GM18499 (cell line): Measurements from ENCODE around the gene CACNA1D.

Experiments used
- ATAC-seq: cut with Tn5 transposase; IDR thresholded peaks from one replicate; pipeline ENCODE4 v1.9.1; 2021; ENCODE audit warnings: moderate number of reproducible peaks; ENCODE audit not compliant: insufficient read depth, unreplicated experiment

The CACNA1D gene

DNA sequence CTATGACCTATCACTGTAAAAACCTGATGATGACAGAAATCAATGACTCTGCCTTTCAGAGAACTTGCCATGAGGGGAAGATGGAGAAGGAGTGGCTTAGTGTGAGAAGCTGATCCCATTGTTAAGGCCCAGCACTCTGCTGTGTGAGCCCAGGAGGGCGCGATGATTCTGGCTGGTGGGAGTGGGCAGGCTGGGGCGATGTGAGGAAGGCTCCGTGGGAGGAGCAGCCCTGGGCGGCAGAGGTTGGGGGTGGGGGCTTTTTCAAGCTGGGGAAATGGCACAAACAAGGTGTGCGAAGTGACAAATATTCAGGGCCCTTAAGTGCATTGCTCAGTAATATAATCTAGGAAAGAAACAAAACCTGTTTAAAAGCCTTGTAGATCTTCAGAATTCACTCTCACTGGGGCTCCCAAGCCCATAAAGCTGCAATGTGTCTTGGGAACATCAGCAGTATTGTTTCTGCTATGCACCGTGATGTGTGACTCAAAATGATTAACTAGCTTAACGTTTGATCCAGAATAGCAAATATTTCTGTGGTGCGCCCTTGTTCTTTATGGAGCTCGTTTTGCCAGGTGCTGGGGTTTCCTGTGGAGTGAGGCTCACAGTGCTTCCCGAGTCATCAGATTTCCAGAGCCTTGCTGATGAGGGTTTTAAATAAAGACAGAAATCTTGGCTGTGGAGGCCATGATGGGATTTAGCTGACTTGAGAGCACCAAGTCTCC lies 210.8 kb downstream of the CACNA1D start:
- no peak for ATAC-seq

DNA sequence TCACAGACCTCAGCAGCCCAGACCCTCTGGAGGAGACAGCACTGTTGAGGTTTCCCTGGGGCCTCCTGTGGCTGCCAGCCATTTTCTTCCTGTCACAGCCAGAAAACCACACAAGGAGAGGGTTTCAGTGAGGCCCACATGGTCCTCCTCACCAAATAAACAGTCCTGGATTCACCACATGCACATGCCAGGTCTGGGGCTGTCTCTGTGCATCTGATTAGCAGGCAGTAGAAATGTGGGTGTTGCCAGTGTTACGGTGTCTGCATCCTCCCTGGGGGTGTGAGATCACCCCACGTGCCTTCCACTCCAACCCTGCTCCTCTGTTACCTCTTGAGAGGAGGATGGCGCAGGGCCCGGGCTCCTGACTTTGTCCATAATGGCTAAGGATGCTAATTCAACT lies 211.4 kb downstream of the CACNA1D start:
- ATAC-seq: no peak

DNA sequence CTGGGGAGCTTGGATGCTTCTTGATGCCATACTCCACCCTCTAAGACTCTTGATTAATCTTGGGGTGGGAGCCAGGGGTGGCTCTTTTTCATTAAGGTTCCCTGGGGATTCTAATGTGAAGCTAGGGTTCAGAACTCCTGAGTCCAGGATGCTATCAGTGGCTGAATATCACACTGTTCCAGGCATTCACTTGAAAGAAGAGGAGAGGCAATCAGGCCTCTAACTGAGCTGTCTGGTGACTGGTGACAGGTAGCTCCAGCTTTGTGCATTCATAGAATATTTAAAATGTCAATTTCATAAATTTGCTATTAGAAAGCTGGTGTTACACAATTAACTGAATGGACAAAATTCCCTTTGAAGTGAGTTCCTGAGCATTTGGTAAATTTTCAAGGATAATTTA lies 212.8 kb downstream of the CACNA1D start:
- no peak for ATAC-seq

DNA sequence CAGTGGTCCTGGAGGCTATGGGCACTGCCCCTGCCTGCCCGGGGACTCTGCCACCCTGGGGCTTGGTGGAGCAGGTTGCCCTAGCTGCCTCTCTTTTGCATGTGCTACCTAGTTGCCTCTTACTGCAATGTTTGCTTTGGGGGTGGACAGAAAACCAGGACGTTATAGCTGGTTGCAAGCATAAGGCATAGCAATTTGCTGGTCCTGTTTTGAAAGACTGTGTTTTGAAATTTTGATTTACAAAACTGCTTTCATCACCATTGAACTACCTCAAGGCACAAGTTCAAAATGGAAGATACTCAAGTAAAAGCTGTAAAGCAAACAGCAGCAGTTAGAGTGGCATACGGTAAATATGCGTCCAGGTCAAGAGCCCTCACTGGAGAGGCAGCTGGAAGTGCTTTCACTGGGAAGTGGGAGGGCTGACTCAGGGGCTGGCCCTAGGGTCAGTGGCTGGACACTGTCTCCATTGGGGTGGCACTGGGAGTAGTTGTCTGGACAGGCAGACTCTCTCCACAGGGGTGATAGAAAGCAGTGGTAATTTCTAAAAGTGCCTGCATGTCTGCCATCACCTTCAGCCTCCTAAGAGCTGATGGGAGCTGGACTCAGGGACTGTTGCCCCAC lies 213.7 kb downstream of the CACNA1D start:
- ATAC-seq: no peak

DNA sequence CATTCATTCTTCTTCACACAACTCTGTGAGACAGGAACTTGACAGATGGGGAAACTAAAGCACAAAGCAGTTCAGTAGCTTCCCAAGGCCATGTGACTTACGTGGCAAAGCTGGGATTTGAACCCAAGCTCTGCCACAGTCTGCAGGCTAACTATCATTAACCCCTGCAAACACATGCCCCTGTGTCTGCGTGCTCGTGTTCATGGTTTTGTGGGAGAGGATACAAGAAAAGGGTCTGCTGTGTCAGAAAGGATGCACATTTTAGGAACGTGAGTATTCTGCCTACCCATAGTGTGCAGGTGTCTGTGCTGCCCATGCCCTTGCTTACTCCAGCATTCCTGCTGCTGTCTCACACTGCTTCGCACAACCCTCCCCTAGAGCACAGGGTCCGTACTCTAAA lies 214.8 kb downstream of the CACNA1D start:
- ATAC-seq: no peak

DNA sequence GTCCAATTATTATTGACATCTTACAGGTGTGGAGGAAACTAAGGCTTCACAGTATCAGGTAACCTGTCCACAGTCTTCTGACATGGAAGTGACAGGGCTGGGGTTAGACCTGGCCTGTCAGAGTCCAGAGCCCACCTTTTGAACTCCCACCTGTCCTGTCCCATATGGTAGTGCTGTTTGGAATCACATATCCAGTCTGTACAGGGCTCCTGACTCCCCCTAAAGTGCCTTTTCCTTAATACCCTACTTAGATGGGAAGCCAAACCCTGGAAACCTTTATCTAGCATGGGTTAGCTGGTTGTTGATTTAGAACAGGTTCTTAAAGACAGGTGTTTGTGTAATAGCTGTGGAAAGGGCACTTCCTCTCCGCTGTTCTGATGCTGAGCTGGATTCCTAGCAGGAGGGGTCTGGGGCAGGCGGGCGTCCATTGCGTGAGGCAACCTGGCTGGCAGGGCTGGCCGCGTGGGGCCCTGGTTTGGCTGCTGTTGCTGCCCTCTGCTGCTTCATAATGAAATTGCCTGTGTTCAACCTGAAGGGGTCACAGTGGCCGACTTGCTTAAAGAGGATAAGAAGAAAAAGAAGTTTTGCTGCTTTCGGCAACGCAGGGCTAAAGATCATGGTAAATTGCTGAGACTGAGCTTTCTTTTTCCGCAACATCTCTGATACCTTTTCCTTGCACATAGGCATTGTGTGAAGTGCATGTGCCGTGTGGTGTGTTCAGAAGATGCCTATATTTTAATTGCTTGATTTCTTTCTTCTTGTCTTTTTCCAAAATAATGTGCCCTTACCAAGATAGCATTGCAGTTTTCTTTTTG lies 215.7 kb downstream of the CACNA1D start:
- ATAC-seq: no peak

DNA sequence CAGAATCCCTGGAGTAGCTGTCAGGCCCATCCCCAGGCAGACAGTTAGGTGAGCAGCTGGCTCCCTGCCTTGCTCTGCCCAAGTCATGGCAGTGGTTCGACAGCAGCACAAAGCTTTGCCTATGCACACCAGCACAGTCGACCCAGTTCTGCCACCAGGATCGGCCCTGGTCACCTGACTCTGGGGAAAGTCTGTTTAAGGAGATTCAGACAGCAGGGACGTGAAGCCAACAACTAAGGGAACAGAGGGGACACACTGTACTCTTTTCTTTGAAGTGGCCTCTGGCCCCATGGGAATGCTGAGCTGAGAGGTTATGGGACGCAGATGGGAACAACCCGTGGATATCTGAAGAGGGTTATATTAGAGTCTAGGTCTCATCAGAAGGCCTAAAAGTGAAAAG lies 217.0 kb downstream of the CACNA1D start:
- no peak for ATAC-seq

DNA sequence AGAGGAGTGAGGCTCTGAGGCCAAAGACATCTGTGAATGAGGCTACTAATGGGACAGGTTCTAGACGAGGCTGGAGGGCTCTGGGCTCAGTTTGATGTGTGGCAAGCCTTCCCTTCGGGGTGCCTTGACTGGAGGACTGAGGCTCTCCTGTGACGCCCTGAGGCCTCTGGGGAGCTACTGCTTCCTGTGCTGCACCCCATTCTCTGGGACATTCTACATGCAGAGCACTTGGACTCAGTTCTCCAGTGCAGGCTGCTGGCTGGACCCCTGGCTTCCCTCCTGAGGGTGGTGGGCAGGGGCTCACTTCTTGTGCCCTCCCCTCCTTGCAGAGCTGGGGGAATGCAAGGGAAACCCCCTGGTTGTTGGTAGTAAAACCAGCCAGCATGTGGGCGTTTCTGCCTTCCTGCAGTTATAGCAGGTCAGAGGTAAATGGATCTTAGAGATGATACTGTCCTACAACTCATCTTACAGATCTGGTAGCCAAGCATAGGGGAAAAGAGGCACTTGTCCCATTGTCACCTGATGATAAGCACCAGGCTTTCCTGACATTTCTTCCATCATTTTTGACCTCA lies 218.5 kb downstream of the CACNA1D start:
- no peak for ATAC-seq

DNA sequence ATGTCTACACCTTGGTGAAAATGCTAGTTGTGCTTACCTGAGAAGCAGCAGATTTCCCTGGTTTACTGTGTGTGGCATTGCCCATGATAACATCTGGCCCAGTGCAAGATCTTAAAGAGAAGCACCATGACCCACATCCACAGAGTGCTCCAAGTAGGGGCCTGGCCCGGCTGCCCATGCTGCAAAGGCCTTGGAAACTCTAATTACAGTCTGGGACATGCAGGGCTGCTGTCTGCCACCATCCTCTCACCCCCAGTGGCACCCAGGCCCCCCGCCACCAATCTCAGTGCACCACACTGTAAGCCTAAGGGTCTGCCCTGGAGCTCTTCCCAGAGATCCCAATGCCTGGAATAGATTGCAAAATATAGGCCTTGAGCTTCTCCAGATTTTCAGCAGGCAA lies 219.2 kb downstream of the CACNA1D start:
- no peak for ATAC-seq

DNA sequence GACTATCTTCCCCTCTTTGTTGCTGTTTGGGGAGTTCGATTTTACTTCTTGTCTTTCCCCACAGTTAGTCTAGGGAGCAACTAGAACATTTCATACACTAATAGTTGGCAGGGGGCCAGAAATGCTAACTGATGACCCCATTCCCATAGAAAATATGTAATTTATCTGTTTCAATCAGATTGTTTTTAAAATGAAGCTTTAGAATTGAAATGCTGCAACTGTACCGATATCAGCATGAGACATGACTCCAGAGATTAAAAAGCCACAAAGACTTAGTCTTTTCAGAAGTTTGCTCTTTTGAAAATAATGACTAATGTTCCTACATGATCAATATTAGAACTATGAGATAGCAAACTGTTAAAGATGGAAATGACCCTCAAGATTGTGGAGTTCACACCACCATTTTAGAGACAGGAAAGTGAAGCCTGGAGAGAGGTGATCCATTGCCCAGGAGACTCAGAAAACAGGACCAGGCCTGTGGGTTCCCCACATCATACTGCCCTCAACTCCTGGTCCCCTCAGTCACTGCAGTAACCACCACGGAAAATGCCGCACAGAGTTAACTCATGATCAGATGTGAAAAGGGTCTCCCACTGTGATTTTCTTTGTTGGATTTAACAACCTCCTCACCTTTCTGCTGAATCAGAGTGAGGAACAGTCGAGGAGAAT lies 221.5 kb downstream of the CACNA1D start:
- no peak for ATAC-seq

DNA sequence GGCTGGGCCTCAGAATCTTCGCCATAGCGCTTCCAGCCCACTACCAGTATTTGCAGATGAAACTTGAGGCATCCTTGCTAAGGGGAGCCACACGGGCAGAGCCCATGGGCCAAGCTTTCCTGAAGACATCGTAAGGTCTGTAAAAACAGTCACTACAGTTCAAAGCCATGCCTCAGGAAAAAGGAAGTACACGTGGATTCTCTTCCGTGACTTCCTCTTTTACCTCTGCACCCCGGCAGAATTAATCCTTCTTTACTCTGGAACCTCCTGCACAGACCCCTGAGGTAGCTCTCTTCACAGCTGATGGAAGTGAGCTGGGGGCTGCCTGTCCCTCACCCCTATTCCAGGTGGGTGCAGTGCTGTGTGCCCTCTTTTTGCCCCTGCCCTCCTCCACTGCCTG lies 222.6 kb downstream of the CACNA1D start:
- no peak for ATAC-seq

DNA sequence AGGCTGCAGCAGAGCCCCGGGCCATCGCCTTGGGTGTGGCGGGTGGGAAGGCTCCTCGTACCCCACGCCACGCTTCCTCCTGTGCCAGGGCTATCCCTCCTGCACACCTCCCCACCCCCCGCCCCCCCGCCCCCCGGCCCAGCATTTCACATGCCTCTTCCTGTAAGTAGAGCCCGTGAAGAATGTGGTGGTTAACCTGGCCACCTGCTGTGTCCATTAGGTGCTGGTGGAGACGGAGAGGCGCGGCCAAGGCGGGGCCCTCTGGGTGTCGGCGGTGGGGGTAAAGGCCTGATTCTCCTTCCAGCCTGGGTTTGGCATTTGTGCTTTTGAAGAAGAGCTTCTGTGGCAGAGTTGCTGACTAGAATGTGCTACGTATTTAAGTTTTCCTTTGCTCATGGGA lies 224.1 kb downstream of the CACNA1D start:
- ATAC-seq: no peak

DNA sequence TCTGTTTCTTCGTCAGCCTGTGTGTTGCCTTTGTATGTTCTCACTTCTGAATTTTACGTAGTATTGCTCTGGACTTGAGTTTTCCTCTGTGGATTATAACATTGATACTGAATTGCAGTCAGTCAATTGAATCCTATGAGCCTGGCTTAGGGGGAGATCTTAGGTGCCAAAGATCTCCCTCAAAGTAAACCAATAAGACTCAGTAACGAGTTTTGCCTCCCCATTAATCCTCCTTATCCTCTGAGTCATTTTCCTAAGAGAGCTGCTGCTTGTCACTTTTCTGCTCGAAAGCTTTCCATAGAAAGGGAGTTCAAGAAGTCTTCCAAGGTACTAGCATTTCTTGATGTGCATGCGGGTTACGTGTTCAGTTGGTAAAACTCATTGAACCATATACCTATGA lies 225.4 kb downstream of the CACNA1D start:
- no peak for ATAC-seq

DNA sequence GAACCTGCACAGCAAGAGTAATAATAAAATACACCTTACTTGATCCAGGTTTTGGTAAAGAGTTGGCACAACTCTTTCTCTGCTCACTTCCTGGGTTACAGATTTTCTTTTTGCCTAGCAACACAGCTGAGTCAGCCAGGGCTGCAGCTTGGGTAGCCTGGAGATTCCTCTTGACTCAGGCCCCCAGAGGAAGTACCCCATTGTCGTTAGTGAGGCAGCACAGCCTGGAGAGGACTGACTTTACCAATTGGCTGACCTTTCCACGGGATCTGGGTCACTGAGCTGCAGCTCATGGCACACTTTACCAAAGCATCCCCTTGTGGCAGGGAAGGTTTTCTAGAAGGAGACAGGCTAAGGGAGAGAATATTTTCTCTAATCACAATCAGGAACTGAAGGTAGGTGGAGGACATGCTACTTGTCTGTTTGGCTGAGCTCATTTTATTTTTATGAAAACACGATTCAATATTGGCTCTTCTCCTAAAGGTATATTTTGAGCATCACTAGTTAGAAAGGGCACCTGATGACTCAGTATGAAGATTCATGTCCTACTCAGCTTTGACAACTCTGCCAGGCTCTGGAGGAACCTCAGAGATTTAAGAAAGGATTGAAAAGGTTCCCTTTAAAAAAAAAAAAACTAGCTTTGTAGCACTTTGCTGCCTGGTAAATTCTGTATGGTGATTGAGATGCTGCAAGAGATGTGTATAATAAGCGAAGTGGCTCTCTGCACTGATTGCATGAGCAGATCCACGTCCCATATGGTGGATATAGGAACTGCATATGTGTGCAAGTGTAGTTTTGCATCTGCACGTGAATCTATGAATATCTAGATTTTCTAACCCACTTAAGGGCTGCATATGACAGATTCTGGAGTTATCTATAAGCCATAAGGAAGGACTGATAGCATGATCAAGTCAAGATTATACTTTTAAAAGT lies 227.0 kb downstream of the CACNA1D start:
- ATAC-seq: no peak

DNA sequence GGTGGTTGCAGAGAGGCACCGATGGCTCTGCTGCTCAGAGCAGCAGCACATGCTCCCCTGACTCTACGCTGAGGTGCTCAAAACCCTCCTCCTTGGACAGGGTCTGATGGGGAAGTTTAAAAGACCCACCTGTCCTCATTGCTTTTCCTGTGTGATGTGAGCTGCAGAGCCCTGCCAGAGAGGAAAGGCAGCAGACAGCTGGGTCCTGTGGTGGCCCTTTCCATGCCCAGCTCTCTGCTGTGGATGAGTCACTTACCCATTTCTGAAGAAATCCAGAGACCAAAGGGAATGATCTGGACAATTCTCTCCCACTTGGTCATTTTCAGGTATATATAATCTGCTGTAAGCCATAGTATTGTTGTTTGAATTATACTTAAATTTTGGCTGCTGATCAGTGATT lies 230.2 kb downstream of the CACNA1D start:
- no peak for ATAC-seq

DNA sequence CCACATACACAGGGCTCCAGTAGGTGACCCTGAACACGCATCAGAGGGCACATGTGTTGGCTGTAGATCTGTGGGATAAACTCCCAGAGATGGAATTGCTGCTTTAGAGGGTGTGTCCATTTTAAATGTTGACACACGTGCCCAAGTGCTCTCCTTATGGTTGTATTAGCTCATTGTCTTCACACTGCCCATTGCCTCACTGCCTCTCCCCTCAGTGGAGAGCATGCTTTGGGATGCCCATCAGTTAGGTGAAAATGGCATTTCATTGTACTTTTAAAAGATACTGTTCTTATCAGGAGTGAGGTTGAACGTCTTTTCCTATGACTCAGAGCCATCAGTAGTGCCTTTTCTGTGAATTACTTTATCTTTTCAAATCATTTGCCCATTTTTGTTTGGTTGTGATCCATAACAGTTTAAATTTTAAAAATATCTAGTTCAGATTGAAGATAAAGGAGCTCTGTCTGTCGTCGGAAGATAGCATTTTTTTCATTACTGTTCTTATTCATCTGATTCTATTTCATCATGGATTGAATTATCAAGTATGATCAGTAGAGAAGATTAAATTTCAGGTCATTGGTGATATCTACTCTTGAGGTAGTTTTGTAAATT lies 231.1 kb downstream of the CACNA1D start:
- no peak for ATAC-seq

DNA sequence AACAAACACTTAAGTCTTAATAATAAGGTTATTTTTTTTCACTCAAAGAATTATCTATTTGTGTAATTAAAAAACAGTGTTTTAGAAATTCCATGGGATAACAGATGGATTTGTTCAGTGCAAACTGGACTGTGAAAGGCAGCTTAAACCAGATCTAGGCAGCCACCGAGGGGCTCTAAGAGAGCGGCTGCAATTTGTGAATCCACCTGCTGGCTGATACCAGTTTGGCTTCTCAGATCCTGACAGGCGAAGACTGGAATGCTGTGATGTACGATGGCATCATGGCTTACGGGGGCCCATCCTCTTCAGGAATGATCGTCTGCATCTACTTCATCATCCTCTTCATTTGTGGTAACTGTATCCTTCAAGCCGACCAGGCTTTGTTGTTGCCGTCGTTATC lies 232.2 kb downstream of the CACNA1D start:
- no peak for ATAC-seq

DNA sequence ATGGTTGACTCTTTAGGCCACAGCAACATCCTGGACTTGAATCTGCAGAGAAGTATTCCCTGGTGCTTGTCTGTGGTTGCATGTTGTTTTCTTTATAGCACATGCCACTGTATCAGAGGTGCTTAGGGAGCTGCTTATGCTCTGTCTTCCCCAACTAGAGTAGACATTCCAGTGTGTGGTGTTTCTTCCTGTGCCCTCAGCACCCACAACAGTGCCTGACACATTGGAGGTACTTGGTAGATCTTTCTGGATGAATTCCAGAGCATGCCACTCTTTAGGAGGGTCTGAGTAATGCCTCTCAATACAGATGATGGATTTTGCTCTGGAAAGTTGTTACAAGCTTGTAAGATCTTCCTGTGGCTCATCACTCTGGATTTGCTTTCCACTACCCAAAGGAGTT lies 234.2 kb downstream of the CACNA1D start:
- no peak for ATAC-seq

DNA sequence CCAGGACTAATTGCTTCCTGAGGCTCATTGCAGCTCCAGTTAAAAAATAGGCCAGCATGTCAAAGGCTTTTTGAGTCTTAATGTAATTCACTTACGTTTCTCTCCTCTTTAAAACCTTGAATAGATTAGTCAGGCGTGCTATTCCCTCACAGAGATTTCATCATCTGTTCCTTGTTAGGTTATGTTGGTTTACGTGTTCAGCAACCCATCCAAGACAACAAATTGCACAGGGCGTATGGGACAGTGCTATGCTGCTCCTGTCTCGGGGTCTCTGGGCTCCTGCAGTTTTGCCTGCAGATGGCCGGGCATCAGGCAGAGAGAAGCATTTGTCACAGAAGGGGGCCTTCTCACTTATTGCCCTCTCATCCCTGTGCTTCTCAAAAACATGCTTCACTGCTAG lies 234.7 kb downstream of the CACNA1D start:
- ATAC-seq: no peak
